Epithelial cell of esophagus (primary cell): Measurements from ENCODE around the gene PTPRK.

ENCODE experiments used
- DNase-seq: peaks from one replicate; pipeline ENCODE4 v3.0.0; 2010; ENCODE audit warnings: low read depth
- H3K4me3 ChIP-seq: 2 replicates; pipeline ENCODE4 v1.5.1; 2011; ENCODE audit warnings: mild to moderate bottlenecking, low read length, control low read depth
- TF ChIP-seq, protein P1 (sequence below): IDR thresholded peaks from 2 replicates; pipeline ENCODE4 v1.5.1; 2011; ENCODE audit warnings: low read depth, mild to moderate bottlenecking, low read length, control low read depth, inconsistent platforms; ENCODE audit not compliant: insufficient read depth; ENCODE audit errors: missing control alignments

Gene PTPRK

DNA sequence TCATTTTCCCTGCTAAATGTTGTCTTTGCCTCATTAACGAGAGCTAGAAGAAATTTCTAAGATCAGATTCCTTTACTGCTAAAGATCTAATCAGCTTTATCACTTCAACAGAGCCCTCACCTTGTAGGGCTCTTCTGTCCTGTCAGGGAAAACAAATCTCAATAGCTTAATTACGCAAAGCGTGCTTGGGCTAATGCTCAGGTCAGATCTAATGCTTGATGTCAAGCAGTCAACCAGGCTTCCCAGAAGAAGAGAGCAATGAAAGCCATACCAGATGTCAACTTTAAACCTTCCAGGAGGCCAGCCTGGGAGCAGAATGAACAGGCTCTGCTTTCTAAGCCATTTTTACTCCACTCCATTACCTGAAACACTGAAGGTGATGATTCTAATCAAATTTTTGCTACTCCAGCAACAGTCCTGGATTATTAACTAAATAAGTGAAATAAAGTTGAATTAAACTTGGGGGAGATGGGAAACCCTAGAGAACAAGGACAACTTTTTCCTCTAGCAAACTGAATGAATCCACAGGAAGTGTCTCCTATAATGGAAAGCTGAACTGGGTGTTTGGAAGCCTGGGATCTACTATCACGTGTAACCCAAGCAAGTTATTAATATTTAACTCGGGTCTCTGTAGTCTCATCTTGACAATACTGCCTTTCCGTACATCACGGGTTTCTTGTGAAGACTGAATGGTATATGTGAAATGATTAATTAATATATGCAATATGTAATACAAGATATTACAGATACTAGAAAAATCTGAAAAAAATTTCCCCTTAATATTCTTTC lies 273.7 kb downstream of the PTPRK start:
- no peak for DNase-seq
- no peak overlapping the region for H3K4me3 ChIP-seq
- TF ChIP-seq, protein P1, sequence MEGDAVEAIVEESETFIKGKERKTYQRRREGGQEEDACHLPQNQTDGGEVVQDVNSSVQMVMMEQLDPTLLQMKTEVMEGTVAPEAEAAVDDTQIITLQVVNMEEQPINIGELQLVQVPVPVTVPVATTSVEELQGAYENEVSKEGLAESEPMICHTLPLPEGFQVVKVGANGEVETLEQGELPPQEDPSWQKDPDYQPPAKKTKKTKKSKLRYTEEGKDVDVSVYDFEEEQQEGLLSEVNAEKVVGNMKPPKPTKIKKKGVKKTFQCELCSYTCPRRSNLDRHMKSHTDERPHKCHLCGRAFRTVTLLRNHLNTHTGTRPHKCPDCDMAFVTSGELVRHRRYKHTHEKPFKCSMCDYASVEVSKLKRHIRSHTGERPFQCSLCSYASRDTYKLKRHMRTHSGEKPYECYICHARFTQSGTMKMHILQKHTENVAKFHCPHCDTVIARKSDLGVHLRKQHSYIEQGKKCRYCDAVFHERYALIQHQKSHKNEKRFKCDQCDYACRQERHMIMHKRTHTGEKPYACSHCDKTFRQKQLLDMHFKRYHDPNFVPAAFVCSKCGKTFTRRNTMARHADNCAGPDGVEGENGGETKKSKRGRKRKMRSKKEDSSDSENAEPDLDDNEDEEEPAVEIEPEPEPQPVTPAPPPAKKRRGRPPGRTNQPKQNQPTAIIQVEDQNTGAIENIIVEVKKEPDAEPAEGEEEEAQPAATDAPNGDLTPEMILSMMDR = no peak

DNA sequence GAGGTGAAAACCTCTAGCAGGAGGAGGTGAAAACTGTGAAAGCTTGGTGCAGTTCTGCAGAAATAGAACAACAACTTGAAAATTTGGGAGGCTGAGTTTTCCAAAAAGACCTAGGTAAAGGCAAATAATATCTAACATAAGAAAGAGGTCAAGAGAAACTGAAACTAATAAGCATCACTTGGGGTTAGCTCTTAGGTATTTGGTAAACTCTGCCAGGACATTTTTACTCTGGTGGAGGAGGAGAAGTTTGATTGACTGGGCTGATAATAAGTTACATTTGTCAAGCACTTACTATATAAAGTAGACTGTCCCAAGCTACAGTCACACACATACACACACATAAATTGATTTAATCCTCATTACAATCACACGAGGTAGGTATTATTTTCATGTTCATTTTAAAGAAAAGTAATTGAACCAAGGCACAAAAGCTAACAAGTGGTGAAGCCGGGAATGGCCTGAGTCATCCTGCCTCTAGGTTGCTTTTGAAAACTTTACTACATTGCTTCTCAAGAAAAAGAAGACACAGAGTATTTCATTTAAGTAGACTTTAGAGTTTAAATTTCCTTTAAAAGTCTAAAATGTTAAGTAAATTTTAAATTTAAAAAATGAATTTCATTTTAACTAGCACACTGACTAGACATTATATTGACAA lies 275.5 kb downstream of the PTPRK start:
- TF ChIP-seq, protein P1 = no peak
- DNase-seq = peak; percentile 12

DNA sequence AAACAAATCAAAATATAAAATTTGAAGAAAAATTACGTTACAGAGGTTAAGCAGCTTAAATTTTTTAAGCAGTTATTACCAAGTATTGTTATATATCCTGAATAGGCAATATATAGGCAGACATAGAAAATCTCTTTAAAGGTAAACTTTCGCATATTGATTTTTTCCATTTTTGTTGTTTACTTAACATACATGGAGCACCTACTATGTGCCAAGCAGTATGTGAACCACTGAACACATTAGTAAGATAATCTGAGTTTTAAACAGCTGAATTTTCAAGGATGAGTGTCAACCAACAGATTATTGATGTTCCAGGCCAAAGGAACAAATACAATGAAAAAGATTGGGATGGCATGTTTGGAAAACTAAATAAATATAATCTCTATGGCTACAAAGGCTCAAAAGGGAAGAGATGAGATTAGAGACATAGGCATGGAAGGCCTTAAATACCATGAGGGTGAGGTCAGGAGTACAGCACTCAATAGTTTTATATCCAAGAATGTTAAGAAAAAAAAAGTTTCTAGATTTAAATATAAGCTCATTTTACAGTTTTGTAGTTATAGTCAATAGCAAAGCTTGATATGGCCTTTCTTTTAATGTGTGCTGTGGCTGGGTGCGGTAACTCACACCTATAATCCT lies 277.5 kb downstream of the PTPRK start:
- no peak overlapping the region for H3K4me3 ChIP-seq
- no peak for DNase-seq
- TF ChIP-seq, protein P1 = no peak

More for the DNA sequence above, 275.5 kb downstream of the PTPRK start:
- no peak overlapping the region for H3K4me3 ChIP-seq

DNA sequence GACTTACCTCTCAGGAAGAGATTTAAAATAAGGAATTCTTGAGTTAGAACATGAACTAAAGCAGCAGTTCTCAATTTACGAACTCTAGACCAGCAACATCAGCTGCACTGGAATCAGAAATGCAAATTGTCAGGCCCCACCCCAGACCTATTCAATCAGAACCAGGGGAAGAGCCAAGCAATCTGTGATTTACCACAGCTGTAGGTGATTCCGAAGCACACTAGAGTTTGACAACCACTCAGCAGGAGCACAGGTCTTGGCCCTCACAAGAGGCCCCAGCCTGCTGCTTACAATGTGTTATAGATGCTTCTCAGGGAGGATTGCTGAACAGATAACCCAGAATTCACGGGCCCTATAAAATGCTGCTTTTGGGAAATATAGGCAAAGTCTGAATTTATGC lies 279.2 kb downstream of the PTPRK start:
- TF ChIP-seq, protein P1 = no peak
- no peak for DNase-seq
- no peak overlapping the region for H3K4me3 ChIP-seq

DNA sequence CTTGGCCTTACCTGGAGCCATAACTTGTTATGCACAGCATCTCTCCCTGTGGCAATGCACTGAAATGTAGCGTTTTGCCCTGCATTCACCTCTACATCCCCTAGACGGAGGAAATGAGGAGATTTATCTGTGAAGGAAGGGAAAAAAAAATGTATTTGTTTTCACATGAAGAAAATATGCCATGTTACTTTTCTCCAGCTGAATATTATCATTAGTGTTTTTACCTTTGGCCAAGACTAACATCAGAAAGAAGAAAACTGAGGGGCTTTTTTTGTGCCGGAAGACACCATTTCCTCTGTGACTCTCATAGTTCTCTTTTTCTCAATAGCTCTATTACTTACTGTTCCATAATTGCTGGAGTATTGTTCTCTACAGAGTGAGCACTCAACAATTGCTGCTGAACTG lies 280.4 kb downstream of the PTPRK start:
- DNase-seq = no peak
- TF ChIP-seq, protein P1 = no peak
- H3K4me3 ChIP-seq = no peak overlapping the region

DNA sequence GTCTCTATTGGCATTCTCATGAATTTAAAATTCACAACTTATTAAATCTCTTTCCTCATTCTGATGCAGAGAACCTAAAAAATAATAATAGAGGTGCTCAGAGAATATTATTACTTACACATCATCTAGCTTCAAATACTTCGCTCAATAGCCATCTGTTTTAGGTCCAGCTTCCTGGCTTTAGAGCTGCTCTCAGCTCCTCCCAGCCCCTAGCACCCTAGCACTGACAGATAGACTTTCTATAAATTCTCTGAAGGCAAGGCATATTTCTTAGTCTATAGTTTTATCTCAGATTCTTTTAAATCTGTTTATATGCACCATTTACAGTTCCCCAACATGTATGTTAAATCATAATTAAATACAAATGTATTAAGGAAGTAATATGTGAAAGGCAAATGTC lies 281.3 kb downstream of the PTPRK start:
- TF ChIP-seq, protein P1 = no peak
- no peak for DNase-seq

More for the DNA sequence above, 281.3 kb downstream of the PTPRK start:
- no peak overlapping the region for H3K4me3 ChIP-seq
